NCI-H146 treated with DMSO at 0.1 percent for 48 hours (cell line): ENCODE data around the gene KARS1.

ENCODE experiments used
- DNase-seq: peaks from one replicate; lab custom pipeline; 2025; ENCODE audit not compliant: unreplicated experiment; lab: John Stamatoyannopoulos, UW

KARS1 gene

GRCh38 chr16:75647492-75648264 is at the start of gene KARS1, which contains the start of gene TERF2IP:
TSS of gene KARS1 (minus strand) at chr16:75647665. CDS start at chr16:75647639, 26 bp downstream.
TSS of gene TERF2IP (plus strand) at chr16:75647773. CDS start at chr16:75647883, 110 bp downstream.
- peak; percentile 66 for DNase-seq

- no peak for DNase-seq
Observed at GRCh38 chr16:75695708-75696107, 48.2 kb upstream of the KARS1 start.

- no peak for DNase-seq
Observed at GRCh38 chr16:75687361-75687760, 39.9 kb upstream of the KARS1 start.

- DNase-seq = no peak
Observed at GRCh38 chr16:75682308-75682707, 34.8 kb upstream of the KARS1 start.

- DNase-seq = no peak
Observed at GRCh38 chr16:75679366-75679765, 31.9 kb upstream of the KARS1 start.

- DNase-seq = no peak
Observed at GRCh38 chr16:75676909-75677308, 29.4 kb upstream of the KARS1 start, which contains the start of gene CPHXL2. TSS of gene CPHXL2 (minus strand) at chr16:75677009. CDS start at chr16:75676999, 10 bp downstream.

GRCh38 chr16:75667503-75667902 is 20.0 kb upstream of the KARS1 start:
- DNase-seq = no peak

GRCh38 chr16:75660726-75661302 is 13.3 kb upstream of the KARS1 start:
- no peak for DNase-seq

GRCh38 chr16:75660321-75660720 is 12.9 kb upstream of the KARS1 start:
- no peak for DNase-seq

GRCh38 chr16:75658175-75658574 is 10.7 kb upstream of the KARS1 start:
- DNase-seq = no peak

- DNase-seq = no peak
Observed at GRCh38 chr16:75653922-75654321, 6.5 kb upstream of the KARS1 start.

- DNase-seq = peak; percentile 32
Observed at GRCh38 chr16:75648265-75649076, 1.0 kb upstream of the KARS1 start.

- DNase-seq = no peak
Observed at GRCh38 chr16:75647112-75647491, 363 bp downstream of the KARS1 start.

GRCh38 chr16:75644240-75645012 is 3.0 kb downstream of the KARS1 start:
- no peak for DNase-seq

- DNase-seq = no peak
Observed at GRCh38 chr16:75640598-75640997, 6.9 kb downstream of the KARS1 start.

- no peak for DNase-seq
Observed at GRCh38 chr16:75635036-75635435, 12.4 kb downstream of the KARS1 start.

GRCh38 chr16:75632857-75633256 is 14.6 kb downstream of the KARS1 start:
- peak; percentile 90 for DNase-seq

GRCh38 chr16:75630052-75630451 is 17.4 kb downstream of the KARS1 start:
- no peak for DNase-seq

- no peak for DNase-seq
Observed at GRCh38 chr16:75629132-75629531, 18.3 kb downstream of the KARS1 start.

- DNase-seq = no peak
Observed at GRCh38 chr16:75628351-75628750, 19.1 kb downstream of the KARS1 start.

- DNase-seq = no peak
Observed at GRCh38 chr16:75627851-75628250, 19.6 kb downstream of the KARS1 start.
